GM18520 (cell line): ENCODE results near the gene WDR76.

Source experiments
- ATAC-seq: cut with Tn5 transposase; IDR thresholded peaks from one replicate; pipeline ENCODE4 v1.9.1; 2021; ENCODE audit not compliant: unreplicated experiment

Gene WDR76

GRCh38 chr15:43911235-43911781, 84.5 kb downstream of the WDR76 start:
- ATAC-seq = no peak

- ATAC-seq = no peak
These were observed 85.4 kb downstream of the WDR76 start for GRCh38 chr15:43912208-43912607.

DNA sequence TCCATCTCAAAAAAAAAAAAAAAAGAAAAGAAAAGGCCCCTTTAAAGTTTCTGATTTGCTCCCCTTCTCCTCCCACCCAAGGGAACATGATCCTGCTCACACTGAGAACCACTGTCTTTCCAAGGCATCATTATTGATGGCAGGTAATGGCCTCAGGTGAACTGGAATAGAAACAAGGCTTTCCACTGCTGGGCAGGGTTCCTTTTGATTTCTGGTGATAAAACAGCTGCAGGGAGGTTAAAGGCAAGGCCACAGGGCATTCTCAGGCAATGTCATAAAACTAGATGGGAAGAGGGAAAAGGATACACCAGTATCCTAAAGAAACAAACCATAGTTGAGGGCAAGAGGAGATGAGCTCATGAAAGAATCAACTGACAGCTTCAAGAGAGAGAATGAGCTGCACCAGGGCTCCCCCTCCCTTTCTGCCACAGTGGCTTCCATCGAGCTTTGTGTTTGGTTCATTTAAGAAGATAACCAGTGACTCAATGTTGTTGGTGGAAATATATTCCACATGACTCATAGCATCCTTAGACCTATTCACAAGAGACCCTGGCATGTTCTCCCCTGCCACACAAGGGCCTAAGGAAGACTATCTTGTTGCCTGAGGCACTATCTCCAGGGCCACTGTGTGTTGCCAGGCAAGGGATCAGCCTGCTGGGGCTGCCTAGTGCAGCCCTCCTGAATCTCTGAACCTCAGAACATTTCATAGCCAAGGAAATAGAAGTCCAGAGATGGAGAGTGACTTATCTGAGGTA, 86.4 kb downstream of the WDR76 start:
- ATAC-seq = no peak

GRCh38 chr15:43913941-43914340, 87.1 kb downstream of the WDR76 start:
- no peak for ATAC-seq

DNA sequence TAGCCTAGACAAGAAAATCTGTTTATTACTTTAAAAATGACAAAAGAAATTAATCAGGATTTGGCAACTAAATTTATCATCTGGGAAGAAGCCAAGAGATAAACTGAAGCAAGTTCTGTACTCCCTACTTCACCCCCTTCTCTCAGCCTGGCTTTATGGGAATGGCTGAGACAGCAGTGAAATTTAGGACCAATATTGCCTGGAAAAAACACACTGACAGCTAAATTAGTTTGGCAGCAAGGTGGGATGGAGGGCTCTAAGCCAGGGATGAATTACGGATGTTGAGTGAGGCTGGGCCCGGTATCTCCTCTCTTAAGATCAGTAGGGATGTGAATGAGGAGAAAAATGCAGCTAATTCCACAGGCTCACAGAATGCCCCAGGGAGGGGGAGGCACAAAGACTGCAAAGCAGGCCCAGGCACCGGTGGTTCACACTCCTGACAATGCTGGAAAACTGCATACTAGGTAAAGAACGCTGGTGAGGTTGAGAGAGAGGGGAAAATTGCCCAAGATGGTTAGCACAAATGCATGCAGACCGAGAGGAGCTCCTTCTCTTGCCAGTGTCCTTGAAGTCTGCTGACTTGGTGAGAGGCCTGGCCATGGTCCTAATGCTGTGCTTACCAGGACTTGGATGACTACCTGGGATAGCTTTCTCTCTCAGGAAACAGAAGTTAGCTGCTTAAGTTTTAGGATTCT, 89.0 kb downstream of the WDR76 start:
- no peak for ATAC-seq

GRCh38 chr15:43916326-43916660, 89.5 kb downstream of the WDR76 start:
- ATAC-seq = no peak
